WTC11 (cell line): ENCODE results near the gene TTR. TPM values are rescaled to one million over a fixed set of nuclear protein-coding genes. Genes with fewer than 3 reads are reported as not detected.

Experiments used
- ATAC-seq: fragments of 200-7000 bp; cut with Tn5 transposase; 2 replicates; pipeline ENCODE4 v1.10.0; 2021; ENCODE audit warnings: mild to moderate bottlenecking, moderate library complexity
- CTCF ChIA-PET: fragments of 300-600 bp; sonication (Branson Sonifier 250); formaldehyde crosslinking; loops from one replicate; lab custom pipeline; 2021; ENCODE audit warnings: antibody characterized with exemption; lab: Charles Lee
- POLR2A ChIA-PET: fragments of 350-600 bp; sonication (Branson Sonifier 250); formaldehyde crosslinking; loops from one replicate; lab custom pipeline; 2021; ENCODE audit warnings: antibody characterized with exemption; lab: Charles Lee
- DNase-seq: peaks from one replicate; pipeline ENCODE4 v3.0.0; 2021; ENCODE audit warnings: low spot score
- H3K27ac Mint-ChIP-seq: 2 replicates; pipeline ENCODE4 v1.8.0; 2021; ENCODE audit warnings: mixed read lengths
- H3K27me3 Mint-ChIP-seq: 2 replicates; pipeline ENCODE4 v1.8.0; 2021; ENCODE audit warnings: low read depth, mild to moderate bottlenecking, moderate library complexity, mixed read lengths
- H3K36me3 Mint-ChIP-seq: 2 replicates; pipeline ENCODE4 v1.8.0; 2021; ENCODE audit warnings: mixed read lengths
- H3K4me1 Mint-ChIP-seq: 2 replicates; pipeline ENCODE4 v1.8.0; 2022; ENCODE audit warnings: mixed read lengths
- H3K4me3 Mint-ChIP-seq: 2 replicates; pipeline ENCODE4 v1.8.0; 2021; ENCODE audit warnings: mild to moderate bottlenecking, moderate library complexity, mixed read lengths
- H3K9me3 Mint-ChIP-seq: 2 replicates; pipeline ENCODE4 v1.8.0; 2021; ENCODE audit warnings: mixed read lengths
- AR ChIP-seq: fragments of 250-450 bp; sonication (Bioruptor Pico); IDR thresholded peaks from 2 replicates; pipeline ENCODE4 v1.9.0; 2021; ENCODE audit warnings: mild to moderate bottlenecking
- FOXP4 ChIP-seq: sonication (generic); formaldehyde crosslinking; IDR thresholded peaks from 2 replicates; pipeline ENCODE4 v1.8.0; 2022; ENCODE audit warnings: mild to moderate bottlenecking, missing genetic modification reagents
- GABPB1 ChIP-seq: sonication (generic); formaldehyde crosslinking; IDR thresholded peaks from 2 replicates; pipeline ENCODE4 v1.8.1; 2023; ENCODE audit warnings: mild to moderate bottlenecking, missing genetic modification reagents
- IRF1 ChIP-seq: sonication (generic); formaldehyde crosslinking; IDR thresholded peaks from 2 replicates; pipeline ENCODE4 v1.8.0; 2023; ENCODE audit warnings: missing genetic modification reagents
- MYBL2 ChIP-seq: sonication (generic); formaldehyde crosslinking; IDR thresholded peaks from 2 replicates; pipeline ENCODE4 v1.8.1; 2023; ENCODE audit warnings: mild to moderate bottlenecking, moderate library complexity, missing genetic modification reagents
- NFE2L1 ChIP-seq: sonication (generic); formaldehyde crosslinking; IDR thresholded peaks from 2 replicates; pipeline ENCODE4 v1.8.1; 2023; ENCODE audit warnings: missing genetic modification reagents
- NR2C2 ChIP-seq: sonication (generic); formaldehyde crosslinking; IDR thresholded peaks from 2 replicates; pipeline ENCODE4 v1.8.0; 2022; ENCODE audit warnings: mild to moderate bottlenecking, missing genetic modification reagents
- PRDM15 ChIP-seq: sonication (generic); formaldehyde crosslinking; IDR thresholded peaks from 2 replicates; pipeline ENCODE4 v1.8.0; 2022; ENCODE audit warnings: missing genetic modification reagents
- SMAD3 ChIP-seq: sonication (generic); formaldehyde crosslinking; IDR thresholded peaks from 2 replicates; pipeline ENCODE4 v1.8.0; 2022; ENCODE audit warnings: missing genetic modification reagents, mild to moderate bottlenecking, borderline replicate concordance
- TP53 ChIP-seq: sonication (generic); formaldehyde crosslinking; IDR thresholded peaks from 2 replicates; pipeline ENCODE4 v1.8.1; 2023; ENCODE audit warnings: mild to moderate bottlenecking, missing genetic modification reagents
- ZNF232 ChIP-seq: sonication (generic); formaldehyde crosslinking; IDR thresholded peaks from 2 replicates; pipeline ENCODE4 v1.8.0; 2022; ENCODE audit warnings: mild to moderate bottlenecking, missing genetic modification reagents
- ZNF396 ChIP-seq: fragments of 250-450 bp; sonication (Bioruptor Pico); IDR thresholded peaks from 2 replicates; pipeline ENCODE4 v1.8.0; 2021; ENCODE audit warnings: mild to moderate bottlenecking, moderate library complexity, borderline replicate concordance
- total RNA-seq: library from RNA; stranded (reverse); gene quantifications from 3 replicates; pipeline ENCODE4 v1.2.3, GENCODE V29; 2021
- TF ChIP-seq, protein P1 (sequence below): sonication (generic); formaldehyde crosslinking; IDR thresholded peaks from 2 replicates; pipeline ENCODE4 v1.8.1; 2023; ENCODE audit warnings: mild to moderate bottlenecking, missing genetic modification reagents
- TF ChIP-seq, protein P2 (sequence below): fragments of 250-450 bp; sonication (Bioruptor Pico); IDR thresholded peaks from 2 replicates; pipeline ENCODE4 v1.9.0; 2021; ENCODE audit warnings: mild to moderate bottlenecking
- TF ChIP-seq, protein P3 (sequence below): sonication (generic); formaldehyde crosslinking; IDR thresholded peaks from 2 replicates; pipeline ENCODE4 v1.8.1; 2023; ENCODE audit warnings: mild to moderate bottlenecking, missing genetic modification reagents, borderline replicate concordance

The TTR gene
- total RNA-seq, 1 experiment from 2014 or later: 1.0 TPM

DNA sequence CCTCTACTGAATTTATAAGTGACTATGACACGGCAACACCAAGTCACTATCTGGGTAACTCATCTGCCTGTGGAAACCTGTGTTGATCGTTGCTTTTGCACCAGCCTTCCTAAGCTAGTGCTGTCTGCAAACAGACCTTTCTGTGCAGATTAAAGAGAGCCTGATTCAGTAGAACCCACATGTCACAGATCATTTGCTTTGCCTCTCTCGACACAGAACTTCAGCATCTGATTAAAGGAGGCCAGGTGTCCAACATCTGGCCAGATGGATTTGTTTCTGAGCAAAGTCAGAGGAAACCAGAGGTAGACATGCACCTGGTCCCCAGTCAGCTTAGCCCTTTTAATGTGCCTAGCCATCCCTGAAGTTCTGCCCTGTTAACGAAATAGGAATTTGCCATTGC lies 15.0 kb upstream of the TTR start:
- TF ChIP-seq IRF1 (CRISPR knock-in tag) (no peak), NR2C2 (CRISPR knock-in tag) (no peak), SMAD3 (CRISPR knock-in tag) (no peak), ZNF396 (CRISPR knock-in tag) (no peak), GABPB1 (CRISPR knock-in tag) (no peak), NFE2L1 (CRISPR knock-in tag) (no peak), AR (CRISPR knock-in tag) (no peak), PRDM15 (no peak), ZNF232 (no peak)
- TF ChIP-seq, protein P1, sequence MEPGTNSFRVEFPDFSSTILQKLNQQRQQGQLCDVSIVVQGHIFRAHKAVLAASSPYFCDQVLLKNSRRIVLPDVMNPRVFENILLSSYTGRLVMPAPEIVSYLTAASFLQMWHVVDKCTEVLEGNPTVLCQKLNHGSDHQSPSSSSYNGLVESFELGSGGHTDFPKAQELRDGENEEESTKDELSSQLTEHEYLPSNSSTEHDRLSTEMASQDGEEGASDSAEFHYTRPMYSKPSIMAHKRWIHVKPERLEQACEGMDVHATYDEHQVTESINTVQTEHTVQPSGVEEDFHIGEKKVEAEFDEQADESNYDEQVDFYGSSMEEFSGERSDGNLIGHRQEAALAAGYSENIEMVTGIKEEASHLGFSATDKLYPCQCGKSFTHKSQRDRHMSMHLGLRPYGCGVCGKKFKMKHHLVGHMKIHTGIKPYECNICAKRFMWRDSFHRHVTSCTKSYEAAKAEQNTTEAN (CRISPR knock-in tag): no peak
- TF ChIP-seq, protein P2, sequence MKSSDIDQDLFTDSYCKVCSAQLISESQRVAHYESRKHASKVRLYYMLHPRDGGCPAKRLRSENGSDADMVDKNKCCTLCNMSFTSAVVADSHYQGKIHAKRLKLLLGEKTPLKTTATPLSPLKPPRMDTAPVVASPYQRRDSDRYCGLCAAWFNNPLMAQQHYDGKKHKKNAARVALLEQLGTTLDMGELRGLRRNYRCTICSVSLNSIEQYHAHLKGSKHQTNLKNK: no peak
- H3K4me3 Mint-ChIP-seq: no peak overlapping the region
- no peaks in the 10 kb centered on the region for H3K36me3 Mint-ChIP-seq
- DNase-seq (no peak), ATAC-seq (no peak)
- peaks cover 7% of the 10 kb centered on the region for H3K4me1 Mint-ChIP-seq
- 0 out of 2 replicates have a peak, but pooled peaks cover 3% of the 10 kb centered on the region for H3K9me3 Mint-ChIP-seq
- no peaks in the 10 kb centered on the region for H3K27me3 Mint-ChIP-seq
- ChIA-PET CTCF (interaction anchor here (0.6 to 0.8 kb wide), 2 partner anchors 35 to 356 kb away, joined by 3 to 4 read pairs; no protein-coding TSS in a partner anchor), POLR2A (no interaction called here)
- no peak overlapping the region for H3K27ac Mint-ChIP-seq

DNA sequence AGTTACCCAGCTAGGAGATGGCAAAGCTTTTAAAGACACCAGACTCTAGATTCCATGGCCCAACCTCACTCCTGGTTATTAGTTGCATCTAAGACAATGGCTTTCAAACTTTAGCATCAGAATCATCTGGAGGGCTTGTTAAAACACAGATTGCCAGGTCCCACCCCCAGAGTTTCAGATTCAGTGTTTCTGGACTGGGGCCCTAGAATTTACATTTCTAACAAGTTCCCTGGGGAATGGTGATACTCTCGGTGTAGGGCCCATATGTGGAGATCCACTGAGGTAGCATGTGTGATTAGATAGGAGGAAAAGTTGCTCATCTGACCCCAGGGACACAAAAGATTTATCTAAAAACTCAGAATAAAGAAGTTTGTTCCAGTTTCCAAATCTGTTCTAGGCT lies 14.5 kb upstream of the TTR start:
- Mint-ChIP-seq H3K27ac (no peak overlapping the region), H3K36me3 (no peaks in the 10 kb centered on the region), H3K9me3 (0 out of 2 replicates have a peak, but pooled peaks cover 3% of the 10 kb centered on the region), H3K27me3 (no peaks in the 10 kb centered on the region), H3K4me1 (peaks cover 3% of the 10 kb centered on the region; the same call in 1 of the 2 replicates), H3K4me3 (no peak overlapping the region)
- ATAC-seq (no peak), DNase-seq (no peak)
- CTCF ChIA-PET: interaction anchor here (0.6 kb wide), 1 partner anchor 355 kb away, joined by 4 read pairs; no protein-coding TSS in a partner anchor
- POLR2A ChIA-PET: no interaction called here
- TF ChIP-seq TP53 (CRISPR knock-in tag) (no peak), FOXP4 (no peak), MYBL2 (CRISPR knock-in tag) (no peak)
- TF ChIP-seq, protein P3, sequence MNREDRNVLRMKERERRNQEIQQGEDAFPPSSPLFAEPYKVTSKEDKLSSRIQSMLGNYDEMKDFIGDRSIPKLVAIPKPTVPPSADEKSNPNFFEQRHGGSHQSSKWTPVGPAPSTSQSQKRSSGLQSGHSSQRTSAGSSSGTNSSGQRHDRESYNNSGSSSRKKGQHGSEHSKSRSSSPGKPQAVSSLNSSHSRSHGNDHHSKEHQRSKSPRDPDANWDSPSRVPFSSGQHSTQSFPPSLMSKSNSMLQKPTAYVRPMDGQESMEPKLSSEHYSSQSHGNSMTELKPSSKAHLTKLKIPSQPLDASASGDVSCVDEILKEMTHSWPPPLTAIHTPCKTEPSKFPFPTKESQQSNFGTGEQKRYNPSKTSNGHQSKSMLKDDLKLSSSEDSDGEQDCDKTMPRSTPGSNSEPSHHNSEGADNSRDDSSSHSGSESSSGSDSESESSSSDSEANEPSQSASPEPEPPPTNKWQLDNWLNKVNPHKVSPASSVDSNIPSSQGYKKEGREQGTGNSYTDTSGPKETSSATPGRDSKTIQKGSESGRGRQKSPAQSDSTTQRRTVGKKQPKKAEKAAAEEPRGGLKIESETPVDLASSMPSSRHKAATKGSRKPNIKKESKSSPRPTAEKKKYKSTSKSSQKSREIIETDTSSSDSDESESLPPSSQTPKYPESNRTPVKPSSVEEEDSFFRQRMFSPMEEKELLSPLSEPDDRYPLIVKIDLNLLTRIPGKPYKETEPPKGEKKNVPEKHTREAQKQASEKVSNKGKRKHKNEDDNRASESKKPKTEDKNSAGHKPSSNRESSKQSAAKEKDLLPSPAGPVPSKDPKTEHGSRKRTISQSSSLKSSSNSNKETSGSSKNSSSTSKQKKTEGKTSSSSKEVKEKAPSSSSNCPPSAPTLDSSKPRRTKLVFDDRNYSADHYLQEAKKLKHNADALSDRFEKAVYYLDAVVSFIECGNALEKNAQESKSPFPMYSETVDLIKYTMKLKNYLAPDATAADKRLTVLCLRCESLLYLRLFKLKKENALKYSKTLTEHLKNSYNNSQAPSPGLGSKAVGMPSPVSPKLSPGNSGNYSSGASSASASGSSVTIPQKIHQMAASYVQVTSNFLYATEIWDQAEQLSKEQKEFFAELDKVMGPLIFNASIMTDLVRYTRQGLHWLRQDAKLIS (CRISPR knock-in tag): no peak
- TF ChIP-seq, all 79 proteins: peak for 0
